T47D (cell line): ENCODE measurements around the gene CDCA7.
"Not testable (repeated sequence)": the region's sequence is repeated elsewhere in the genome, so short reads cannot be mapped to it uniquely, and the experiment has no call there.

ENCODE experiments used
- DNase-seq, 2 experiments: peaks; one replicate each; pipeline versions ENCODE4 v3.0.0 to v3.0.0-alpha.2; 2011 to 2012; ENCODE audit warnings: low read depth in 1 of 2, low spot score in 1 of 2
- JUND ChIP-seq: IDR thresholded peaks from 2 replicates; pipeline ENCODE4 v1.6.1; 2012; ENCODE audit warnings: low read depth
- in situ Hi-C: cut with HindIII; loops from 2 replicates; pipeline ENCODE4 v1.10.0; 2016; ENCODE audit warnings: low sequenced_read_pairs, low pct_unique_long_range_greater_than_20kb

The CDCA7 gene

DNA sequence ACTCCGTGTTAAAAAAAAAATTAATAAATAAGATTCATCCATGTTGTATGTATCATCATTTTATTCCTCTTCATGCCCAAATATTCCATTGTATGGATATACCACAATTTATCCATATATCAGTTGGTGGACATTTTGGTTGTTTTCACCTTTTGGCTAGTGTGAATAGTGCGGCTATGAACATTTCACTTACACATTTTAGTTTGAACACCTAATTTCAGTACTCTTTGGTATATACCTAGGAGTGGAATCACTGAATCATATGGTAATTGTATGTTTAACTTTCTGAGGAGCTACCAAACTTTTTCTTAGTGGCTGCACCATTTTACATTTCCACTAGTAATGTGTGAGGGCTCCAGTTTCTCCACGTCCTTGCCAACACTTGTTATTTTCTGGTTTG lies 20.0 kb downstream of the CDCA7 start:
- no peak for TF ChIP-seq JUND
- in situ Hi-C loops, result no loop called here
- DNase-seq, result no peak

DNA sequence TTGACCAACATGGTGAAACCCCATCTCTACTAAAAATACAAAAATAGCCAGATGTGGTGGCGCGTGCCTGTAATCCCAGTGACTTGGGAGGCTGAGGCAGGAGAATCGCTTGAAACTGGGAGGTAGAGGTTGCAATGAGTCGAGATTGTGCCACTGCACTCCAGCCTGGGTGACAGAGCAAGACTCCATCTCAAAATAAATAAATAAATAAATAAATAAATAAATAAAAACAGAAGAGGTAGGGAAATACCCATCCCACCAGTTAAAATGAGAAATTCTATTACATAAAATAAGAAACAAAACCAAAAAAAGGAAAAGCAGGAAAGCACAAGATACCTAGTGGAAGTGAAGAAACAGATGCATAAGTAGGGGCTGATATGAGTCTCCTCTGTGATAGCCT lies 30.9 kb downstream of the CDCA7 start:
- DNase-seq, in situ Hi-C loops: not testable (repeated sequence)

DNA sequence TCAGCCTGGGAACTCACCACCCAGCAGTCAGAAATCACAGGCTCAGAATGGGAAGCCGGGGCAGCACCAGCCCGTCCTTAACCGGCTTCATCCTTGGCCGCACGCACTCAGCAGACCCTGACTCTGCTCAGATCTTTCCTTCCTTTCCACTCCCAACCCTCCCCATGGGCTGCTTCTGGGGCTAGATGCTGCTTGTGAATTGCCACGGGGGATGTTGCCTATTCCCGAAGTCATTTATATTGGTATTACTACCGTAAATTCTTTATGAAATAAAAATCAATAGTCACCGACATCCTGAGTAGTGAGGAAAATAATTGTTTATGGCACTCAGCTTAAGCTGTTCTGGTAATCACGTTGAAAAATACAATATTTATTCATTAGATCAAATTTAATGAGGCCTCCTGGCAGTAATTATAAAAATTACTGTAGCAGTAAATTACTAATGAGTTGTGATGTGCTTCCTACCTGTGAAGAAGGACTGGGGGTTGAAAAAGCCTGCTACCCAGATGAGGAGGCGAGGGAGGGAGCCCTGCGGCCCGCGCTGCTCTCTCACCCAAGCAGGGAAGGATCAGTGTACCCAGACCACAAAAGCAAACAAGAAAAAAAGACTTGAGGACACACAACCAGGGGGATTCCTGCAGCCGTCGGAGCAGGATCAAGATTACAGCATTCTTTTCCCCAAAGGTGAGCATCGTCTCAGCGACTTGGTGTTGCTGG lies 31.5 kb downstream of the CDCA7 start:
- no peak for TF ChIP-seq JUND
- no peak for DNase-seq
- in situ Hi-C loops, result no loop called here

DNA sequence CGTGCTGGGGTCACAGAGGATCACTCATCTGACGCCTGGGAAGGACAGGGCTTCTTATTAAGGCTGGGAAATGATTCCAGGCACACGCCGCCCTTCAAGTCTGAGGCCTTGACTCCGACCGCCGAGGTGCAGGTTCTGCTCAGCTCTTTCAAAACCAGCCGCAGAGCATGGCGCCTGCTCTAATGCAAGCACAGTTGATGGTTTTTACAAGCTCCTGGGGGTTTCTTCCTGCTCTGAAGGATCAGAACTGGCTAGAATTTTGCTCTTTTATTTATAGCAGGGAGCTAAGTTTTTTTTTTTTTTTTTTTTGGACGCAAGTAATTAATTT lies 32.0 kb downstream of the CDCA7 start:
- in situ Hi-C loops, result no loop called here
- TF ChIP-seq JUND, result no peak
- no peak for DNase-seq

DNA sequence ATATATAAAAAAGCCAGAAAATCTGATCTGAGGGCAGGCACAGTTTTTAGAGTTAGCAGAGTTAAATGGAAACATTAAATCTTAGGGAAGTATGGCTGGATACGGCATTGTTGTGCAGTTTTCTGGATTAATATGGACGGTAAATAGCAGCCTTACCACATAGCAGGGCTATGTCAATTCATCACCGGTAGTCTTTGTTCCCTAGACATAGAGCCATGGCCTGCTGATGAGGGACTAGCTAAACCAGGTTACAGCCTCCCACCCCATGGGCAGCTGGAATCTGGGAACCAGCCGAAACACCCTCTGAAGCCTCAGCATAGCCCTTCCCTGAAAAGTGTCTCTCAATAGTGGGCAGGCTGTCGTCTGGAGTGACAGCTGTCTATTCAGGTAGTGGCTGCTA lies 32.4 kb downstream of the CDCA7 start:
- no peak for DNase-seq
- in situ Hi-C loops, result no loop called here
- no peak for TF ChIP-seq JUND

DNA sequence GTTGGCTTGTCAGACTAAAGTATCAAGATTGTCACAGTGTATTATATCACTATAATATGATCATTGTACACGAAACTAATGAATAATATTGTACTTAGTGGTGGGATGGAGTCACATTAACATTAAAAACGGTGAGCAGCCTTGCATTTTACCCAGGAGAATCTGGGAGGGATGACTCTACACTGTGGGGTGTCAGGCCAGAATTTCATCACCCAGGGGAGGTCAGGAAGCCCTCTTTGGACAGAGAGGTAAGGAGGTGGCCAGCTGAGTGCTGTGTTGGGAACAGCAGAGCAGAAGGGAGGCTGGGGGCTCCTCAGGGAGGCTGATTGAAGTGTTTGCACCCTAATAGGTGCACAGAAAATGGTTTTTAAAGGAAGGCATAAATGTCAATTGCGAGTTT lies 33.0 kb downstream of the CDCA7 start:
- in situ Hi-C loops, result no loop called here
- DNase-seq, result no peak
- no peak for TF ChIP-seq JUND

DNA sequence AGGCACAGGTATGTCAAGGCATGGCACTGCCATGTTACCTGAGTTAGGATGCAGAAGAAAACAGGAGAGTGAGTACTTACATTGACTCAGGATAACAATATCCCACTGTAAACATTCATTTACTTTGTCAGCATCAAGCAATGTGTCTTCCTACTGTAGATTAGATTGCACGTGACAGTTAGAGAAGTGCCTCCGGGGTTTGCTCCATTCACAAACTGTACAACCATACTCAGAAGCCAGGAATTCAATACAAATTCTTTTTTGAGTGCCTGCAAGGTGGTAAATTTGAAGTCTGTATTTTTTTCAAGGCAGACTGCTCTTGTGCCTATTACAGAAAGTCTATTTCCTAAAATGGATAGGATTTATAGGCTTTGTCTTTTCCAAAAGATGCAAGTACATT lies 34.1 kb downstream of the CDCA7 start:
- DNase-seq, result no peak
- no peak for TF ChIP-seq JUND
- in situ Hi-C loops, result no loop called here

DNA sequence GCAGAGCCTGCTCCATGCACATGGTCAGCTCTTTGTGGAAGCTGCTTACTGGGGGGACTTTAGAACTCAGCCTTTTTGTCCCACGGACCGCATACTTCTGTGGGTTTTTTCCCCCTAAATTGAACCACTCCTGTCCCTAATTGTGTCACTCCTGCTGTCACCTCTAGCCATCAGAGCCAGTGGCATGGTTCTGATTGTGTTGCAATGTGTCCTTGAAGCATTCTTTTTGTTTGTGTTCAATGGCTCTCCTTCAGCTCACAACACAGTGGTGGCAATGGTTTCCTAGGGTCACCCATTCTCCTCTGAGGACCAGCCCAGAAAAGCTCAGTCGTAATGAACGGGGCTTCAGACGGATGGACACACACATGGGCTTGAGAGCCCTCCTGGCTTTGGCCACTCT lies 35.4 kb downstream of the CDCA7 start:
- in situ Hi-C loops, result no loop called here
- DNase-seq, result no peak
- no peak for TF ChIP-seq JUND

DNA sequence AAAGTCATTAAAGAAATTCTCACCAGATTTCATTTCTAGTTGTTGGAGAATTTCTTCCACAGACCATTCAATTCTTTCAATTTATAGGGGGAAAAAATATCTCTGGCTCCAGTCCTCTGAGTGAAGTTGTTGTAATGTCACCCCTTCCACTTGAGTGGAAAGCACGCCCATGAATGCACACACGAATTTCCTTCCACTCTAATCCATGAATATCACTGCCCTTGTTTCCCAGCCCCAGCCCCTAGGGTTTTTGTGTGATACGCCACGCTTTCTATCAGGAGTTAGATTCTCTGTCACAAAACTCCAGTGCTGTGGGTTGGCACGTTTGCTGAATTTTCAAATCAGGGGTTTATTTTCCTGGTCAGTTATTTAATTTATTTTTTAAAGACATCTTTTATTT lies 38.1 kb downstream of the CDCA7 start:
- in situ Hi-C loops, result no loop called here
- no peak for TF ChIP-seq JUND
- DNase-seq, result no peak

DNA sequence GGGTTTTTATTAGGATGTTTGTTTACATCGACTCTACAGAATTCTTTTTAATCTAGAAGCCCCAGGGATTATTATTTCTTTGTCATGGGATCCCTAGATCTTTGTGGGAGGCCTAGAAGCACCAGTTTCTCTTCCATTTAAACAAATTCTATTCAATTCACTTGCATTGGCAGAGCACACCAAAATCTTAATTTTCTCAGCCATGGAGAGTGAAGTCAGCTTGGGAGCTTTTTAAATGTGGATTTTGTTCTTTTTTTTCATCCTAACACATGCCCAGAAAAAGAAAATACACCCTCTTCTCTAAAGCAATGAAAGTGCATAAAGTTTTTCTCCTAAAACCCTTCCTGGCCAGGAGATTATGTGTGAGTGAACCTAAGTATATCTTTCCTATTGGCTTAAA lies 38.5 kb downstream of the CDCA7 start:
- no peak for TF ChIP-seq JUND
- in situ Hi-C loops, result no loop called here
- no peak for DNase-seq

DNA sequence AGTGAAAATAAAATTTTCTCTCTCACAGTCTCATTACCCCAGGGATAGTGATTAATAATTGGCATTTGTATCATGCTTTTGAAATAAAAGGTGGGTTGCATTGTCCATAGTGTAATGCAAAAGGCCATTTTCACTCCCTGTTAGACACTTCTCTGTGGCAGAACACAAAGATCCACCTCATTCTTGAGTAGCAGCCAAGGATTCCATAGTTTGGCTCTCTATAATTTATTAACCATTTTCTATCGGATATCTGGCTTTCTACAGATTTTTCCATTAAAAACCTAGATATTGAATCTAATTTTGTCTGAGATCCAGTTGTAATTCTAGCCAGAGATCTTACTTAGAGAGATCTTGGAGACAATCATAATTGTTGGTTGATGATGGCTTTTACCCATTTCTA lies 39.0 kb downstream of the CDCA7 start:
- DNase-seq, result no peak
- no peak for TF ChIP-seq JUND
- in situ Hi-C loops, result no loop called here

DNA sequence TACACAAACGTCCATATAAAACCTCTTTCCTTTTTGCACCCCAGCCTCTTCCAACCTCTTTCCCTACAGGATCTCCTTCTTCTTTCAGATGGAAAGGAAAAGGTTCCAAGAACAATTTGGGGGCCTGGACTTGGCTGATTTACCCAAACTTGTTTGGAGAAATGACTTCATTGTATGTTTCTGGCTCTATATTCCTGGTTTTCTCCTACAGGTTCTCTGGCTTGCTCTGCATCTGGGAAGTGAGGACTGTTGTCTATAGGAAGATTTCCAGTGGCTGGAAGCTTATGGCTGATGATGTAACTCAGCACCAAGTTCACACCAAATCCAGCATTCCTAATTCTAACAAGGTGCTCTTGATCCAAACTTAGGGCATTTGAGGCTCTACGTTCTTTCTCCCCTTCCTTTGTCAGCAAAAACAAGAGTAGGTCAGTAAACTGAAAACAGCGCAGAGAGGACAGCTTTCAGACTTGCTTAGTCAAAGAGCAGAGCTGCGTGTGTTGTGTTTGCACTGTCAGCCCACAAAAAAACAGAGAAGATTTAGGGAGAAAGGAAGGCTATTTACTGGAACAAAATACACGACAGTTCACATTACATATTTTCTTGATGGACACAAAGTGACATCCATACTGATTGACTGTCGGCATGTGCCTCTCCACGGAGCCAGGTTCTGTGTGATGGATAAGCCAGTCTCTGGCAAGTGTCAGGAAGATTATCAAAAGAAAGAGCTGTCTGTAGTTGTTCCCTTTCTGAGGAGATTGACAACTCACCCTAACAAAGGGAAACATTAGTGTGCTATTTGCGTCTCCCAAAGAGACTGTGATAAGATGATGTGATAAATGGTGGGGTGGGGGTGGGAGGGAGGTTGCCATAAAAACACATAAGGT lies 39.7 kb downstream of the CDCA7 start:
- TF ChIP-seq JUND, result no peak
- in situ Hi-C loops, result no loop called here
- no peak for DNase-seq

DNA sequence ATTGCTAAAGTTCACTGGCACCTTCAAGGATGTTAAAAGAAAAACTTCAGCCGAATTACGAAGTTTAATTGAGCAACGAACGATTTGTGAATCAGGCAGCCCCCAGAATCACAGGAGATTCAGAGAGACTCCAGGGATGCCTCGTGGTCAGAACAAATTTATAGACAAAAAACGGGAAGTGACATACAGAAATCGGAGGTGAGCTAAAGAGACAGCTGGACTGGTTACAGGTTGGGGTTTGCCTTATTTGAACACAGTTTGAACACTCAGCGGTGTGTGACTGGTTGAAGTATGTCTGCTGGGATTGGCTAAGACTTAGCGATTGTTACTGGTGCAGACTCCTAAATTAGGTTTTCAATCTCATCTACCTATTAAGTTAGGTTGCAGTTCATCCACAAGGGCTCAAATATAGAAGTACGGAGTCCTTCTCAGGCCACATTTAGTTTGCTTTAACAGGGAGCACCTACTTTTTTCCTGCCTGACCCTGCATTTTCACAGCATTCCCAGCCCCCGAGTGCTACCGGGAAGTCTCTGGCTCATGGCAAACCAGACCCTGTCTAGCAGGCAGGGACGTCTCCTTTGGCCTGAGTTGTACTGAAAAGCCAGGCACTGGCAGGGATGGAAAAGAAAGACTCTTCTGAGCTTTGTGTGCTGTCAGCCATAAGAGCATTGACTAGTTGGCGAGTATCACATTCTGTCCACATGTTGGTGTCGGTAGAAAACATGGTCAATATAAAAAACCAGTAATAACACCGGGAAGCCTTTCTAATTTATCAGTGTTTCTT lies 41.1 kb downstream of the CDCA7 start:
- in situ Hi-C loops, result no loop called here
- DNase-seq, result no peak
- no peak for TF ChIP-seq JUND
